IMR-90 (cell line): ENCODE measurements around the gene COL18A1. TPM values are rescaled to one million over a fixed set of nuclear protein-coding genes. Genes with fewer than 3 reads are reported as not detected.

Source experiments
- ATAC-seq: fragments of 200-7000 bp; cut with Tn5 transposase; 2 replicates; pipeline ENCODE4 v1.9.1; 2020; ENCODE audit warnings: low read depth, mild to moderate bottlenecking, moderate library complexity
- BruUV-seq: library from RNA; stranded (reverse); fragments of 400-500 nt; replicated peaks from 2 replicates; lab custom pipeline; 2021; lab: Mats Ljungman, UMichigan
- CTCF ChIA-PET: fragments of 300-600 bp; formaldehyde crosslinking; extraction: SDS; loops from one replicate; lab custom pipeline; 2021; ENCODE audit warnings: antibody characterized with exemption; lab: Yijun Ruan, JAX
- POLR2A ChIA-PET: fragments of 300-600 bp; sonication (Branson Sonifier 250); formaldehyde crosslinking; loops from one replicate; lab custom pipeline; 2022; ENCODE audit warnings: antibody characterized with exemption; ENCODE audit not compliant: unreplicated experiment; lab: Charles Lee
- DNase-seq: peaks from one replicate; pipeline ENCODE4 v3.0.0; 2013
- H2AFZ ChIP-seq: replicated peaks from 2 replicates; pipeline ENCODE3; 2013; ENCODE audit warnings: low read length, mild to moderate bottlenecking; ENCODE audit not compliant: poor library complexity
- H2AK5ac ChIP-seq: 2 replicates; pipeline ENCODE4 v1.6.1; 2013; ENCODE audit warnings: low read depth, low read length, inconsistent platforms
- H2AK9ac ChIP-seq: replicated peaks from 2 replicates; pipeline ENCODE3; 2013; ENCODE audit warnings: mild to moderate bottlenecking, low read depth, low read length, moderate library complexity; ENCODE audit not compliant: poor library complexity
- H2BK120ac ChIP-seq: 2 replicates; pipeline ENCODE4 v1.6.1; 2013; ENCODE audit warnings: low read depth, low read length, inconsistent platforms
- H2BK15ac ChIP-seq: 3 replicates; pipeline ENCODE4 v1.6.1; 2013; ENCODE audit warnings: low read depth, low read length, inconsistent platforms
- H2BK20ac ChIP-seq: 2 replicates; pipeline ENCODE4 v1.6.1; 2013; ENCODE audit warnings: low read depth, mild to moderate bottlenecking, inconsistent platforms, low read length, moderate library complexity
- H2BK5ac ChIP-seq: 2 replicates; pipeline ENCODE4 v1.6.1; 2013; ENCODE audit warnings: mild to moderate bottlenecking, low read depth, low read length, inconsistent platforms; ENCODE audit not compliant: poor library complexity, severe bottlenecking
- H3K14ac ChIP-seq: replicated peaks from 2 replicates; pipeline ENCODE4 v1.6.1; 2013; ENCODE audit warnings: low read depth, low read length, inconsistent platforms
- H3K18ac ChIP-seq: 2 replicates; pipeline ENCODE4 v1.6.1; 2013; ENCODE audit warnings: low read depth, low read length, control low read depth
- H3K23ac ChIP-seq: 2 replicates; pipeline ENCODE4 v1.6.1; 2013; ENCODE audit warnings: low read depth, low read length, inconsistent platforms
- H3K27ac ChIP-seq: 2 replicates; pipeline ENCODE4 v1.5.1; 2013; ENCODE audit warnings: mild to moderate bottlenecking, control low read depth, low read length; ENCODE audit not compliant: insufficient read depth
- H3K27me3 ChIP-seq: 2 replicates; pipeline ENCODE4 v1.6.1; 2013; ENCODE audit warnings: low read length; ENCODE audit not compliant: control insufficient read depth, insufficient read depth
- H3K36me3 ChIP-seq: 2 replicates; pipeline ENCODE4 v1.6.1; 2013; ENCODE audit warnings: low read length, mixed read lengths; ENCODE audit not compliant: control insufficient read depth, insufficient read depth
- H3K4ac ChIP-seq: 2 replicates; pipeline ENCODE4 v1.6.1; 2013; ENCODE audit warnings: low read depth, low read length, inconsistent platforms
- H3K4me1 ChIP-seq: 2 replicates; pipeline ENCODE4 v1.6.1; 2013; ENCODE audit warnings: low read length, mixed read lengths; ENCODE audit not compliant: control insufficient read depth, insufficient read depth
- H3K4me2 ChIP-seq: 2 replicates; pipeline ENCODE4 v1.6.1; 2013; ENCODE audit warnings: low read depth, mild to moderate bottlenecking, control low read depth, low read length, moderate library complexity
- H3K4me3 ChIP-seq: 2 replicates; pipeline ENCODE4 v1.5.1; 2013; ENCODE audit warnings: low read depth, mild to moderate bottlenecking, control low read depth, low read length, moderate library complexity; ENCODE audit not compliant: insufficient read depth
- H3K56ac ChIP-seq: 2 replicates; pipeline ENCODE4 v1.6.1; 2013; ENCODE audit warnings: low read length, inconsistent platforms; ENCODE audit not compliant: insufficient read depth; ENCODE audit errors: extremely low read depth
- H3K79me1 ChIP-seq, 2 experiments: 2 replicates each; pipeline ENCODE4 v1.6.1; 2013; ENCODE audit warnings: low read length in 2 of 2, inconsistent platforms in 1 of 2, low read depth in 1 of 2
- H3K9ac ChIP-seq: 2 replicates; pipeline ENCODE4 v1.6.1; 2013; ENCODE audit warnings: low read depth, low read length, control low read depth
- H3K9me1 ChIP-seq: 2 replicates; pipeline ENCODE4 v1.6.1; 2013; ENCODE audit warnings: low read length, inconsistent platforms; ENCODE audit not compliant: insufficient read depth
- H3K9me3 ChIP-seq: 2 replicates; pipeline ENCODE4 v1.6.1; 2013; ENCODE audit warnings: low read length; ENCODE audit not compliant: control insufficient read depth, insufficient read depth
- H4K20me1 ChIP-seq: 2 replicates; pipeline ENCODE4 v1.6.1; 2013; ENCODE audit warnings: low read length, inconsistent platforms; ENCODE audit not compliant: insufficient read depth
- H4K5ac ChIP-seq: 2 replicates; pipeline ENCODE4 v1.6.1; 2013; ENCODE audit warnings: mild to moderate bottlenecking, low read depth, low read length, control low read depth
- H4K8ac ChIP-seq, 2 experiments: 2 replicates each; pipeline ENCODE4 v1.6.1; 2013; ENCODE audit warnings: low read depth in 2 of 2, low read length in 2 of 2, control low read depth in 1 of 2, inconsistent platforms in 1 of 2
- H4K91ac ChIP-seq: 2 replicates; pipeline ENCODE4 v1.6.1; 2013; ENCODE audit warnings: low read depth, low read length, inconsistent platforms; ENCODE audit not compliant: insufficient read depth
- BHLHE40 ChIP-seq: fragments of 150-350 bp; IDR thresholded peaks from 2 replicates; pipeline ENCODE4 v1.6.1; 2016; ENCODE audit warnings: mild to moderate bottlenecking, low read depth, low read length
- CEBPB ChIP-seq: IDR thresholded peaks from 2 replicates; pipeline ENCODE4 v1.6.1; 2012; ENCODE audit warnings: low read depth, low read length, improper control_type of control experiment
- CHD1 ChIP-seq: IDR thresholded peaks from 2 replicates; pipeline ENCODE4 v1.6.1; 2012; ENCODE audit warnings: low read depth, low read length, improper control_type of control experiment
- CTCF ChIP-seq: conservative IDR thresholded peaks from 2 replicates; pipeline ENCODE4 v1.5.1; 2012; ENCODE audit warnings: mild to moderate bottlenecking, low read depth, low read length, improper control_type of control experiment
- MAZ ChIP-seq: IDR thresholded peaks from 2 replicates; pipeline ENCODE4 v1.6.1; 2012; ENCODE audit warnings: low read depth, mild to moderate bottlenecking, low read length, improper control_type of control experiment, moderate library complexity, borderline replicate concordance
- MXI1 ChIP-seq: IDR thresholded peaks from 2 replicates; pipeline ENCODE4 v1.6.1; 2012; ENCODE audit warnings: low read depth, mild to moderate bottlenecking, low read length, moderate library complexity, borderline replicate concordance
- NFE2L2 ChIP-seq: fragments of 150-350 bp; IDR thresholded peaks from 2 replicates; pipeline ENCODE4 v1.6.1; 2016; ENCODE audit warnings: low read depth, mild to moderate bottlenecking, low read length
- POLR2A ChIP-seq: IDR thresholded peaks from 2 replicates; pipeline ENCODE4 v1.6.1; 2012; ENCODE audit warnings: mild to moderate bottlenecking, low read depth, low read length
- RAD21 ChIP-seq: IDR thresholded peaks from 2 replicates; pipeline ENCODE4 v1.6.1; 2012; ENCODE audit warnings: low read length, improper control_type of control experiment
- RCOR1 ChIP-seq: IDR thresholded peaks from 2 replicates; pipeline ENCODE4 v1.6.1; 2012; ENCODE audit warnings: mild to moderate bottlenecking, low read length, improper control_type of control experiment; ENCODE audit not compliant: insufficient replicate concordance
- RFX5 ChIP-seq: IDR thresholded peaks from 2 replicates; pipeline ENCODE4 v1.8.0; 2012; ENCODE audit warnings: low read depth, mild to moderate bottlenecking, low read length, moderate library complexity
- SMC3 ChIP-seq: fragments of 150-350 bp; IDR thresholded peaks from 2 replicates; pipeline ENCODE4 v1.6.1; 2016; ENCODE audit warnings: low read depth, mild to moderate bottlenecking, antibody characterized with exemption, low read length, moderate library complexity
- USF2 ChIP-seq: fragments of 150-350 bp; IDR thresholded peaks from 2 replicates; pipeline ENCODE4 v1.6.1; 2017; ENCODE audit warnings: mild to moderate bottlenecking, antibody characterized with exemption, low read length, low read depth
- WGBS, 2 experiments: methylation state at CpG; one replicate each; pipeline versions ENCODE4 v1.1.5 to v1.1.7; 2013; ENCODE audit warnings: missing lambda C conversion rate in 2 of 2; ENCODE audit not compliant: insufficient read length in 1 of 2; ENCODE audit errors: extremely low coverage in 2 of 2; 5-methylcytosine and 5-hydroxymethylcytosine counted together
- dilution Hi-C: fragments of 300-500 bp; cut with HindIII; formaldehyde crosslinking; loops from one replicate; pipeline ENCODE4 v1.14.3; 2018; ENCODE audit warnings: low sequenced_read_pairs; ENCODE audit not compliant: unreplicated experiment
- in situ Hi-C: fragments of 300-500 bp; cut with MboI; formaldehyde crosslinking; loops from 3 replicates; pipeline ENCODE4 v1.14.3; 2019; ENCODE audit warnings: low sequenced_read_pairs, inconsistent platforms, mixed read lengths
- intact Hi-C: fragments of 100-400 bp; cut with micrococcal nuclease; formaldehyde crosslinking; loops from 2 replicates; pipeline ENCODE4 v1.10.0; 2022
- polyA plus RNA-seq, 3 experiments: library from polyadenylated mRNA; depleted of rRNA; stranded (reverse); fragments of >200 nt; gene quantifications; 2 replicates each; pipeline ENCODE4 v1.2.3, GENCODE V29; 2012; ENCODE audit warnings: low replicate concordance in 1 of 3
- total RNA-seq: library from RNA; depleted of rRNA; stranded (reverse); fragments of >200 nt; gene quantifications from 2 replicates; pipeline ENCODE4 v1.2.3, GENCODE V29; 2012
- TF ChIP-seq, protein P1 (sequence below): fragments of 150-350 bp; IDR thresholded peaks from 2 replicates; pipeline ENCODE4 v1.6.1; 2016; ENCODE audit warnings: low read depth, mild to moderate bottlenecking, low read length, moderate library complexity, borderline replicate concordance

Gene COL18A1
- total and polyA plus RNA-seq, 2 of the 4 experiments (the other 2 are of a cell fraction): 4.3 to 46.7 TPM

DNA sequence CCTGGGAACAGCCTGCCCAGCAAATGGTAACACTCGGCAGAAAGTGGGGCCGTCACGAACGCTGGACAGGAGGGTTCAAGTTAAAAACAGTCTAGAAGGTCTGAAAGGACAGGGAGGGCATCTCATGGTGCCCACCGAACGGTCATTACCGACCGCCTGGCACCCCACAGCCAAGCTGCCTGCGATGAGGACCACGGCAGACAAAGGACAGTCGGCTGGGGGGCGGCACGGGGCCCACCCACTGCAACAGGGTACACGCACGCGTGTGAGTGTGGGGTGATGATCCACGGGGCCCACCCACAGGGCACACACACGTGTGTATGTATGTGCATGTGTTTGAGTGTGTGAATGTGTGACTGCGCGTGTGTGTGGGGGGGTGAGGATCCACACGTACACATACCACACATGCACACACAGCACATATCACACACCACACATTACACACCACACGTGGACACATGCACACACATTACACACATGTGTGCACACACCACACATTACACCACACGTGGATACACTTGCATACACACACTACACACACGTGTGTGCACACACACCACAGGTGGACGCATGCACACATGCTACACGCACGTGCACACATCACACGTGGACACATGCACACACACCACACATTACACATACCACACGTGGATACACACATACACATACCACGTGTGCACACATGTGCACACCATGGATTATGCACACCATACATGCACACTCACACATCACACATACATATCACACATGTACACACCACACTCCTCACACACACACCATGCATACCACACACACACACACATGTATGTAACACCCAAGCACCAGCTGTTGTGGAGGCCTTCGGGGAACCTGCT is 74.1 kb downstream of the COL18A1 start:
- H3K27me3 ChIP-seq: no peaks in the 10 kb centered on the region
- BruUV-seq: no TSS peak
- 92% methylated on average over 16 of the region's 31 CpGs; no CpG with 5 or more reads in 1 of the 2 experiments for WGBS, 2 experiments
- H2AK9ac ChIP-seq: peak overlapping the region; percentile 50
- peak overlapping the region; percentile 13; the same call in 1 of the 2 replicates for H2AK5ac ChIP-seq
- peaks cover 17% of the 10 kb centered on the region for H4K20me1 ChIP-seq
- H2BK5ac ChIP-seq: no peak overlapping the region
- in situ Hi-C loops: no loop called here
- no peak overlapping the region for H4K8ac ChIP-seq
- H3K36me3 ChIP-seq: peaks cover 90% of the 10 kb centered on the region
- no peak overlapping the region for H2BK15ac ChIP-seq
- H3K14ac ChIP-seq: no peak overlapping the region
- ChIA-PET POLR2A (no interaction called here), CTCF (interaction anchor here (0.6 kb wide), 1 partner anchor 178 kb away, joined by 3 read pairs; no protein-coding TSS in a partner anchor)
- H3K18ac ChIP-seq: no peak overlapping the region
- peaks cover 5% of the 10 kb centered on the region for H3K4me1 ChIP-seq
- peaks cover 11 to 30% of the 10 kb centered on the region in 2 experiments; a peak in 3 of 4 replicates for H3K79me1 ChIP-seq
- peaks cover 16% of the 10 kb centered on the region for H3K9me1 ChIP-seq
- H3K27ac ChIP-seq: no peak overlapping the region
- H3K4me3 ChIP-seq: no peak overlapping the region
- no peak overlapping the region for H3K9ac ChIP-seq
- no peaks in the 10 kb centered on the region for H3K9me3 ChIP-seq
- no peak overlapping the region for H4K91ac ChIP-seq
- no peak overlapping the region for H3K56ac ChIP-seq
- no peak for DNase-seq
- no peak overlapping the region for H3K4ac ChIP-seq
- intact Hi-C loops: loop anchor here (5.0 kb wide), 2 partner anchors 343 to 443 kb away; no protein-coding TSS in a partner anchor
- no peak overlapping the region for H3K4me2 ChIP-seq
- no peak overlapping the region for H4K5ac ChIP-seq
- no peak for ATAC-seq
- H2BK120ac ChIP-seq: no peak overlapping the region
- H3K23ac ChIP-seq: no peak overlapping the region
- H2BK20ac ChIP-seq: no peak overlapping the region
- H2AFZ ChIP-seq: no peak overlapping the region
- dilution Hi-C loops: no loop called here
- TF ChIP-seq MXI1: no peak
- TF ChIP-seq SMC3: no peak
- no peak for TF ChIP-seq CHD1
- no peak for TF ChIP-seq CTCF
- no peak for TF ChIP-seq CEBPB
- TF ChIP-seq BHLHE40: no peak
- TF ChIP-seq MAZ: no peak
- TF ChIP-seq USF2: no peak
- TF ChIP-seq, protein P1, sequence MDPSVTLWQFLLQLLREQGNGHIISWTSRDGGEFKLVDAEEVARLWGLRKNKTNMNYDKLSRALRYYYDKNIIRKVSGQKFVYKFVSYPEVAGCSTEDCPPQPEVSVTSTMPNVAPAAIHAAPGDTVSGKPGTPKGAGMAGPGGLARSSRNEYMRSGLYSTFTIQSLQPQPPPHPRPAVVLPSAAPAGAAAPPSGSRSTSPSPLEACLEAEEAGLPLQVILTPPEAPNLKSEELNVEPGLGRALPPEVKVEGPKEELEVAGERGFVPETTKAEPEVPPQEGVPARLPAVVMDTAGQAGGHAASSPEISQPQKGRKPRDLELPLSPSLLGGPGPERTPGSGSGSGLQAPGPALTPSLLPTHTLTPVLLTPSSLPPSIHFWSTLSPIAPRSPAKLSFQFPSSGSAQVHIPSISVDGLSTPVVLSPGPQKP: no peak
- TF ChIP-seq RCOR1: no peak
- TF ChIP-seq POLR2A: no peak
- no peak for TF ChIP-seq RAD21
- no peak for TF ChIP-seq RFX5
- no peak for TF ChIP-seq NFE2L2
